Liver (tissue), 3 donors: Measurements from ENCODE around the gene RET.

ENCODE experiments used
- EGR1 ChIP-seq, 2 donors: IDR thresholded peaks; 2 replicates each; pipeline ENCODE4 v1.6.1; 2016 to 2018; ENCODE audit warnings: antibody characterized with exemption in 2 of 2, low read depth in 2 of 2
- RAD21 ChIP-seq, 2 donors: IDR thresholded peaks; 2 replicates each; pipeline ENCODE4 v1.6.1; 2016; ENCODE audit warnings: antibody characterized with exemption in 2 of 2, mild to moderate bottlenecking in 2 of 2
- YY1 ChIP-seq: IDR thresholded peaks from 2 replicates; pipeline ENCODE4 v1.6.1; 2016; ENCODE audit warnings: antibody characterized with exemption, mild to moderate bottlenecking
- TF ChIP-seq, protein P1 (sequence below): IDR thresholded peaks from 2 replicates; pipeline ENCODE4 v1.6.1; 2016; ENCODE audit warnings: antibody characterized with exemption, mild to moderate bottlenecking
- TF ChIP-seq, protein P2 (sequence below): fragments of 150-350 bp; IDR thresholded peaks from 2 replicates; pipeline ENCODE4 v1.5.1; 2017; ENCODE audit warnings: improper control_type of control experiment, low read depth, low read length; ENCODE audit not compliant: missing input control
- TF ChIP-seq, protein P3 (sequence below): IDR thresholded peaks from 2 replicates; pipeline ENCODE4 v1.6.1; 2016; ENCODE audit warnings: antibody characterized with exemption
- donor health status: healthy.
- donor health status: healthy.

DNA sequence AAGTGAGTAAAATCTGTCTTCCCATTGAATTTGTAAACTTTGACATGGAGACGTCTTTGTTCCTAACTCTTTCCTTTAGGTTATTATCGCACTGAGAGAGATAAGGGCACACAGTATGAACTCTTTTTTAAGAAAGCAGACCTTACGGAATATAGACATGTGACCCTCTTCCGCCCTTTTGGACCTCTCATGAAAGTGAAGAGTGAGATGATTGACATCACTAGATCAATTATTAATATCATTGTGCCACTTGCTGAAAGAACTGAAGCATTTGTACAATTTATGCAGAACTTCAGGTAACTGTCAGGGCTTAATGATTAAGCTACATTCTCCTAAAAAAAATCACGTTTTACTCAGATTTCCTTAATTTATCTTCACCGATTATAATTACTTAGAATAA lies 81.8 kb downstream of the RET start:
- TF ChIP-seq, protein P1, sequence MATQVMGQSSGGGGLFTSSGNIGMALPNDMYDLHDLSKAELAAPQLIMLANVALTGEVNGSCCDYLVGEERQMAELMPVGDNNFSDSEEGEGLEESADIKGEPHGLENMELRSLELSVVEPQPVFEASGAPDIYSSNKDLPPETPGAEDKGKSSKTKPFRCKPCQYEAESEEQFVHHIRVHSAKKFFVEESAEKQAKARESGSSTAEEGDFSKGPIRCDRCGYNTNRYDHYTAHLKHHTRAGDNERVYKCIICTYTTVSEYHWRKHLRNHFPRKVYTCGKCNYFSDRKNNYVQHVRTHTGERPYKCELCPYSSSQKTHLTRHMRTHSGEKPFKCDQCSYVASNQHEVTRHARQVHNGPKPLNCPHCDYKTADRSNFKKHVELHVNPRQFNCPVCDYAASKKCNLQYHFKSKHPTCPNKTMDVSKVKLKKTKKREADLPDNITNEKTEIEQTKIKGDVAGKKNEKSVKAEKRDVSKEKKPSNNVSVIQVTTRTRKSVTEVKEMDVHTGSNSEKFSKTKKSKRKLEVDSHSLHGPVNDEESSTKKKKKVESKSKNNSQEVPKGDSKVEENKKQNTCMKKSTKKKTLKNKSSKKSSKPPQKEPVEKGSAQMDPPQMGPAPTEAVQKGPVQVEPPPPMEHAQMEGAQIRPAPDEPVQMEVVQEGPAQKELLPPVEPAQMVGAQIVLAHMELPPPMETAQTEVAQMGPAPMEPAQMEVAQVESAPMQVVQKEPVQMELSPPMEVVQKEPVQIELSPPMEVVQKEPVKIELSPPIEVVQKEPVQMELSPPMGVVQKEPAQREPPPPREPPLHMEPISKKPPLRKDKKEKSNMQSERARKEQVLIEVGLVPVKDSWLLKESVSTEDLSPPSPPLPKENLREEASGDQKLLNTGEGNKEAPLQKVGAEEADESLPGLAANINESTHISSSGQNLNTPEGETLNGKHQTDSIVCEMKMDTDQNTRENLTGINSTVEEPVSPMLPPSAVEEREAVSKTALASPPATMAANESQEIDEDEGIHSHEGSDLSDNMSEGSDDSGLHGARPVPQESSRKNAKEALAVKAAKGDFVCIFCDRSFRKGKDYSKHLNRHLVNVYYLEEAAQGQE, result no peak
- TF ChIP-seq, protein P2, sequence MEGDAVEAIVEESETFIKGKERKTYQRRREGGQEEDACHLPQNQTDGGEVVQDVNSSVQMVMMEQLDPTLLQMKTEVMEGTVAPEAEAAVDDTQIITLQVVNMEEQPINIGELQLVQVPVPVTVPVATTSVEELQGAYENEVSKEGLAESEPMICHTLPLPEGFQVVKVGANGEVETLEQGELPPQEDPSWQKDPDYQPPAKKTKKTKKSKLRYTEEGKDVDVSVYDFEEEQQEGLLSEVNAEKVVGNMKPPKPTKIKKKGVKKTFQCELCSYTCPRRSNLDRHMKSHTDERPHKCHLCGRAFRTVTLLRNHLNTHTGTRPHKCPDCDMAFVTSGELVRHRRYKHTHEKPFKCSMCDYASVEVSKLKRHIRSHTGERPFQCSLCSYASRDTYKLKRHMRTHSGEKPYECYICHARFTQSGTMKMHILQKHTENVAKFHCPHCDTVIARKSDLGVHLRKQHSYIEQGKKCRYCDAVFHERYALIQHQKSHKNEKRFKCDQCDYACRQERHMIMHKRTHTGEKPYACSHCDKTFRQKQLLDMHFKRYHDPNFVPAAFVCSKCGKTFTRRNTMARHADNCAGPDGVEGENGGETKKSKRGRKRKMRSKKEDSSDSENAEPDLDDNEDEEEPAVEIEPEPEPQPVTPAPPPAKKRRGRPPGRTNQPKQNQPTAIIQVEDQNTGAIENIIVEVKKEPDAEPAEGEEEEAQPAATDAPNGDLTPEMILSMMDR, result no peak
- TF ChIP-seq YY1 (no peak), RAD21 (IDR thresholded peaks at IDR 0.05) (no peak), EGR1 (IDR thresholded peaks at IDR 0.05; ENCODE audit: low read depth in 2 of 2) (no peak)
- TF ChIP-seq, protein P3, sequence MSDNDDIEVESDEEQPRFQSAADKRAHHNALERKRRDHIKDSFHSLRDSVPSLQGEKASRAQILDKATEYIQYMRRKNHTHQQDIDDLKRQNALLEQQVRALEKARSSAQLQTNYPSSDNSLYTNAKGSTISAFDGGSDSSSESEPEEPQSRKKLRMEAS, result no peak
